GM21786 (cell line): ENCODE measurements around the gene GDPD3.
"Not testable (repeated sequence)": the region's sequence is repeated elsewhere in the genome, so short reads cannot be mapped to it uniquely, and the experiment has no call there.

ENCODE experiments used
- ATAC-seq: cut with Tn5 transposase; IDR thresholded peaks from one replicate; pipeline ENCODE4 v1.9.1; 2021; ENCODE audit not compliant: unreplicated experiment

Gene GDPD3

GRCh38 chr16:30124985-30125379 lies 11.6 kb upstream of the GDPD3 start:
- ATAC-seq, result no peak

- no peak for ATAC-seq
Observed at GRCh38 chr16:30122604-30123160, 9.3 kb upstream of the GDPD3 start.

- no peak for ATAC-seq
Observed at GRCh38 chr16:30121741-30122571, 8.6 kb upstream of the GDPD3 start.

- no peak for ATAC-seq
Observed at GRCh38 chr16:30120340-30121105, 7.2 kb upstream of the GDPD3 start.

GRCh38 chr16:30119428-30119827 lies 6.1 kb upstream of the GDPD3 start:
- ATAC-seq, result no peak

- no peak for ATAC-seq
Observed at GRCh38 chr16:30117768-30118167, 4.4 kb upstream of the GDPD3 start.

- ATAC-seq, result no peak
Observed at GRCh38 chr16:30116291-30117207, 3.2 kb upstream of the GDPD3 start.

GRCh38 chr16:30115238-30115637 lies 1.9 kb upstream of the GDPD3 start:
- no peak for ATAC-seq

GRCh38 chr16:30114833-30115232 lies 1.5 kb upstream of the GDPD3 start:
- ATAC-seq, result not testable (repeated sequence)

- ATAC-seq, result no peak
Observed at GRCh38 chr16:30114411-30114810, 1.1 kb upstream of the GDPD3 start.

GRCh38 chr16:30113711-30114333 lies 485 bp upstream of the GDPD3 start:
- no peak for ATAC-seq

GRCh38 chr16:30112197-30113030 lies 923 bp downstream of the GDPD3 start:
- ATAC-seq, result no peak

- ATAC-seq, result no peak
Observed at GRCh38 chr16:30110661-30111060, 2.7 kb downstream of the GDPD3 start.

- no peak for ATAC-seq
Observed at GRCh38 chr16:30108059-30108850, 5.1 kb downstream of the GDPD3 start.

- ATAC-seq, result no peak
Observed at GRCh38 chr16:30104492-30104891, 8.8 kb downstream of the GDPD3 start.

- ATAC-seq, result no peak
Observed at GRCh38 chr16:30104090-30104489, 9.2 kb downstream of the GDPD3 start.

- no peak for ATAC-seq
Observed at GRCh38 chr16:30096862-30097563, 16.3 kb downstream of the GDPD3 start.
